ENCODE data around the gene ALDH6A1.
"Not testable (repeated sequence)": the region's sequence is repeated elsewhere in the genome, so short reads cannot be mapped to it uniquely, and the experiment has no call there.

ALDH6A1 gene

GRCh38 chr14:74084277-74085046, at the start of gene ALDH6A1, which contains the start of gene LIN52:
TSS of gene ALDH6A1 (minus strand) at chr14:74084453. CDS start at chr14:74084394, 59 bp downstream.
TSS of gene LIN52 (plus strand) at chr14:74084956. CDS start at chr14:74084975, 19 bp downstream.
- peak; percentile 100 for DNase-seq (ENCODE audit: low read depth)

GRCh38 chr14:74127634-74128033, 43.4 kb upstream of the ALDH6A1 start:
- no peak for DNase-seq (ENCODE audit: low read depth)

DNA sequence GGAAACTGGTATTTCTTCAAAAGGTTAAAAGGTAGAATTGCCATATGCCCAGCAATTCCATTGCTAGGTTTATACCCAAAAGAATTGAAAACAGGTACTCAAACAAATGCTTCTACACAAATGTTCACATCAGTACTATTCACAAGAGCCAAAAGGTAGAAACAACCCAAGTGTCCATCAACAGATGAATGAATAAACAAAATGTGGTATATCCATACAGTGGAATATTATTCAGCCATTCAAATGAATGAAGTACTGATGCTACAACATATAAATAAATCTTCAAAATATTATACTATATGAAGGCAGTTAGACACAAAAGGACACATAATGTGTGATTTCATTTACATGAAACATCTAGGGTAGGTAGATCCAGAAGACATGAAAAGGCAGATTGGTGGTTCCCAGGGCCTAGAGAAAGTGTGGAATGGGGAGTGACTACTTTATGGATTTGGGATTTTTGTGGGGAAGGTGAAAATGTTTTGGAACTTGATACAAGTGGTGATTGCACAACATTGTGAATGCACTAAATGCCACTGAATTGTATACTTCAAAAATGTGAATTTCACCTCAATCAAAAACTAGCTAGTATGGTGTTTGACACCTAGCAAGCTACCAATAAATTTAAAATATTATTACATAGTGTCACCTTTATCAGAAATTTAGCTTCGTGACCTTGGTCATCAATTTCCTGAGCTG, 42.2 kb upstream of the ALDH6A1 start:
- no peak for DNase-seq (ENCODE audit: low read depth)

DNA sequence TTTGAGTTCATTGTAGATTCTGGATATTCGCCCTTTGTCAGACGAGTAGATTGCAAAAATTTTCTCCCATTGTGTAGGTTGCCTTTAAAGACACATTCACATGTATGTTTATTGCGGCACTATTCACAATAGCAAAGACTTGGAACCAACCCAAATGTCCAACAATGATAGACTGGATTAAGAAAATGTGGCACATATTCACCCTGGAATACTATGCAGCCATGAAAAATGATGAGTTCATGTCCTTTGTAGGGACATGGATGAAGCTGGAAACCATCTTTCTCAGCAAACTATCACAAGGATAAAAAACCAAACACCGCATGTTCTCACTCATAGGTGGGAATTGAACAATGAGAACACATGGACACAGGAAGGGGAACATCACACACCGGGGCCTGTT, 41.2 kb upstream of the ALDH6A1 start:
- not testable (repeated sequence) for DNase-seq (ENCODE audit: low read depth)

DNA sequence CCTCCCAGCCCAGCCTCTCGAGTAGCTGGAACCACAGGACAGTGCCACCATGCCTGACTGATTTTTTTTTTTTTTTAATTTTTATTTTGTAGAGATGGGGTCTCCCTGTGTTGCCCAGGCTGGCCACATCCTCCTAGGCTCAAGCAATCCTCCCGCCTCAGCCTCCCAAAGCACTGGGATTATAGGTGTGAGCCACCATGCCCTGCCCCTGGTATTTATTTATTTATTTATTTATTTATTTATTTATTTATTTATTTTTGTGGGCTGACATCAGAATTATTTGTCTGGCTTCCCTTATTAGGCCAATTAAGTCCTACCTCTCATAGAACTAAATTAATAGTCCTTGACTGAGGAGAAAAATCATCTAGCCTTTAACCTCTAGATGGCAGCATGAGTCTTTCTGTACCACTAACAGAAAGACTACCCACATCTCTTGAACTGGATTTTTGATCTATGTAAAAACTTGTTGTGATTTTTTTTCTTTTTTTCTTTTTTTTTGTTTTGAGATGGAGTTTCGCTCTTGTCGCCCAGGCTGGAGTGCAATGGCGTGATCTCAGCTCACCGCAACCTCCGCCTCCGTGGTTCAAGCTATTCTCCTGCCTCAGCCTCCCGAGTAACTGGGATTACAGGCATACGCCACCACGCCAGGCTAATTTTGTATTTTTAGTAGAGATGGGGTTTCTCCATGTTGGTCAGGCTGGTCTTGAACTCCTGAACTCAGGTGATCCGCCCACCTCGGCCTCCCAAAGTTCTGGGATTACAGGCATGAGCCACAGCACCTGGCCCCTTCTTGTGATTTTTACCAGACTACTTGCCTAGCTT, 27.4 kb upstream of the ALDH6A1 start:
- DNase-seq (ENCODE audit: low read depth): peak; percentile 53

DNA sequence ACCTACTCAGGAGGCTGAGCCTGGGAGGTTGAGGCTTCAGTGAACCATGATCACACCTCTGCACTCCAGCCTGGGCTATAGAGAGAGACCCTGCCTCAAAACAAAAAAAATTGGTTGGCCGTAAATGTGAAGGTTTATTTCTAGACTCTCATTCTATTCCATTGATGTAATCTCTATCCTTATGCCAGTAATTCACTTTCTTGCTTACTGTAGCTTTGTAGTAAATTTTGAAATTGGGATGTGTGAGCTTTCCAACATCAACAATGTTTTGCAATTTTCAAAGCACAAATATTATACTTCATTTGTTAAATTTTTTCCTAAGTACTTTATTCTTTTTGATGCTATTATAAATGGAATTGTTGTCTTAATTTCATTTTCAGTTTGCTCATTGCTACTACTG, 25.1 kb upstream of the ALDH6A1 start:
- DNase-seq (ENCODE audit: low read depth): no peak

- no peak for DNase-seq (ENCODE audit: low read depth)
These were observed 21.1 kb upstream of the ALDH6A1 start for GRCh38 chr14:74105381-74105780.

- DNase-seq (ENCODE audit: low read depth): no peak
These were observed 5.2 kb upstream of the ALDH6A1 start for GRCh38 chr14:74089251-74090020.

DNA sequence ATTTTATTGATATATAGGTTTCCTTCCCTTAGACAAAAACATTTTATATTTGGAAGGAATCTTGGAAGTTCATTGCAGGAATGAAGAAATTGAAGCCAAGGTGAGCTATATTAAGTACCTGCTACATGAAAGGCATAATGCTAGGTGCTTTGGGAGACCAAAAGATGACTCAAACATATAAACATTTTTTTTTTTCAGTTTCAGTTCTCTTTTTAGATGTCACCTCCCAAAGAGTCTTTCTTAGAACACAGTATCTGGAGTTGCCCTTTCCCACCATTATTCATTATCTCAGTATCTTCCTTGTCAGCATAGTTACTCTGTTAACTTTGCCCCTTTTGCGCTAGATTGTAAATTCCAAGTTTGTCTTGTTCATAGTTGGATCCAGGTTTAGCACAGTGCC, 1.6 kb upstream of the ALDH6A1 start:
- no peak for DNase-seq (ENCODE audit: low read depth)

DNA sequence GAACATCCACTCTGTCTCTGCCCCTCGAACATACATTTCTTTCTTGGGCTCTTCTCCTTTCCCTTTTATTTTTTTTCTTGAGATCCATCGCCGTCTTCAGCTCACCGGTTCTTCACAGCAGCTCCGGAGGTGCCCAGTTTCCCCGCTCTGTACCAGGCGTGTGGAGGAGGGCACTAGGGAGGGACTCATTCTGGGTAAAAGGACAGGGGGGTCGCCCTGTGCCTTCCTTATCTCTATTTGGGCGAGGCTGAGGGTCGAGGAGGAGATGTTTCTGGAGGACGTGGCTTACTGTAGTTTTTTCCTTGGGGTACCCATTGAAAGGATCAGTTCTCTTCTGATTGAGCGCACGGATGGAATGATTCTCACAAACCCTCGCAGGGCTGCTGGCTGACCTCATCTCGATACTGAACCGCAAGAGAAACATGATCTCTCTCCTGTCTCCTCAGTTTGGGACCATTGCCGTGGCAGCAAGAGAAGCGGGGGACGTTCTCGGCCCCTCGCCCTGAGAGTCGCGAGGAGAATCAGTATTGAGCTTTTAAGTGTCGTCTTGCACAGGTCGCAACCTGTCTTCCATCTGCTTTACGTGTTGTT, 889 bp upstream of the ALDH6A1 start:
- no peak for DNase-seq (ENCODE audit: low read depth)

- DNase-seq (ENCODE audit: low read depth): no peak
These were observed 423 bp downstream of the ALDH6A1 start for GRCh38 chr14:74083784-74084276.

DNA sequence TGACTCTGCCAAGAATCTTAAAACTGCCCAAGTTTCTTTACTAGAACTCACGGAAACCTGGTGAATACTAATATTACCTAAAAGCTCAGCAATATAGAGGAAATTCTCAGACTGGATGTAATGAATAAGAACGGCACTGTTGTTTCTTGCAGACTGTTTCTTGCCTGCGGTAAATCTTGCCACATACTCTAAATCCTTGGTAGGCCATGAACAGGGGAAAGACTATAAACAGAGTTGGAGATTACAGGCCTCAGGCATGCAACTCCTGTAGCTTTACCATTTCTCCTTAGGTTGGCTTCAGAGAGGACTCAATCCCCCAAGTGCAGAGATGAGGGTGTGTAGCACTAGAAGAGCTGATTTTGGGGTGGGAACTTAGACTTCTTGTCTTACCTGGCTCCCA, 1.1 kb downstream of the ALDH6A1 start:
- no peak for DNase-seq (ENCODE audit: low read depth)

- no peak for DNase-seq (ENCODE audit: low read depth)
These were observed 2.8 kb downstream of the ALDH6A1 start for GRCh38 chr14:74081491-74081890.

DNA sequence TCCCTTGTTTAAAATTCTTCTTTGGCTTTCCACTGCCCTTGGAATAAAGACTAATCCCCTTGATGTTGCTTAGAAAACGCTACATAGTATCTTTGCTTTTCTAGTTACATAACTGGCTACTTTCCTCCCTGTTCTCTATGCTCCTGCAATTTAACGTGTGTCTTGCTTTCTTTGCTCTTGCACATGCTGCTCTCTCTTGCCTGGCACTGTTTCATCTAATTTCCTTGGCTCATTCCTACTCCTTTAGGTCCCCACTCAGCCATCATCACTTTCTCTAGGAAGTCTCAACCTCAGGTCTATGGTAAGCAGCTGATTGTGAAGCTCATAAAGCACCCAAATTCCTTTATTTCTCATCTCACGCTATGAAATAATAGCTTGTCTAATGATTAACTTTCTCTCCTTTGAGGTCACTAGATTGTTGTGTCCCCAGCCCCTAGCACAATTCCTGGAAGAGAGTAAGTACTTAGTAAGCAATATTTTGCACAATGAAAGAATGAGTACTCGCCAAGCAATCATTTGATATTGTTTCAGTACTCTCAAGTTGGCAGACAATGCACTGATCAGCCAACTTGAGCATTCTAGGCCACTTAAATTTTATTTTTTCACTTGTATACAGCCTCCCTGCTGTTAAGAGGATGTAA, 3.3 kb downstream of the ALDH6A1 start:
- no peak for DNase-seq (ENCODE audit: low read depth)

DNA sequence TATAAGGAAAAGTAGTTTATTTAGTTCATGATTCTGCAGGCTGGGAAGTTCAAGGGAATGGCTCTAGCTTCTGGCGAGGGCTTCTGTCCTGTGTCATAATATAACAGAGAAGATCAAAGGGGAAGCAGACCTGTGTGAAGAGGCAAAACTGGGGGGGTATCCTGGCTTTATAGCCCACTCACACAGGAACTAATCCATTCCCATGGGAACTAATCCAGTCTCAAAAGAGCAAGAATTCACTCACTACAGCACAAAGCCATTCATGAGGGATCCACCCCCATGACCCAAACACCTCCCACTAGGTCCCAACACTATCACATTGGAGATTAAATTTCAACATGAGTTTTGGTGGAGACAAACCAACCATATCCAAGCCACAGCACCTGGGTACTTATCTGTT, 6.9 kb downstream of the ALDH6A1 start:
- DNase-seq (ENCODE audit: low read depth): no peak

DNA sequence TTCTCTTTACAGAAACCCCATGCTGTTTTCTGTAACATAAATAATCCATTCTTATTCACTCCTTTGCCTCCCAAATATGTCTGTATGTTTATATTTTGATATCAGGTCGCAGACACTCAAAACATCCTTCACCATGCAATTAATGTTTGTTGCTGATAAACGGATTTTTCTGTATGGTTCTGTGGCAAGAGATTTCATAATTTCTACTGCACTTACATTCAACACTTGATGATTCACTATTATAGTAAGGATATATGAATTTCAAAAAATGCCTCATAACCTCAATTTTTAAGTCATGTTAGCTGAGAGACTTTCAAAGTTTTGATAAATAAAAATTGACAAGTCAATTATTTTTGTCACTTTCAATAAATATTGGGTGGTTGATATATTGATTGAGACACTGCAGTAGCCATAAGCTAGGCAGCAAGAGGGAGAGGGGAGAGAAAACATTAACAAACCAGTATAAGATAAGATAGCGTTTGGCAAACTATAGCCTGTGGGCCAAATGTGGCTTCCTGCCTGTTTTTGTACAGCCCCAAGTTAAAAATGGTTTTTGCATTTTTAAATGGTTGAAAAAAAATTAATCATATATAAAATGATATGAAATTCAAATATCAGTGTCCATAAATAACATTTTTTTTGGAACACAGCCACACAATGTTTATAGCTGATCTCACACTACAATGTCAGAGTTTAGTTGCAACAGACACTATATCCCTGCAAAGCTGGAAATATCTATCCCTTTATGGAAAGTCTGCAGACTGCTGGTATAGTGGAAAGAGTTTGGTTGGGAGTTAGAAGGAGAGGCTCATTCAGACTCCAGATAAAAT, 18.3 kb downstream of the ALDH6A1 start:
- no peak for DNase-seq (ENCODE audit: low read depth)

DNA sequence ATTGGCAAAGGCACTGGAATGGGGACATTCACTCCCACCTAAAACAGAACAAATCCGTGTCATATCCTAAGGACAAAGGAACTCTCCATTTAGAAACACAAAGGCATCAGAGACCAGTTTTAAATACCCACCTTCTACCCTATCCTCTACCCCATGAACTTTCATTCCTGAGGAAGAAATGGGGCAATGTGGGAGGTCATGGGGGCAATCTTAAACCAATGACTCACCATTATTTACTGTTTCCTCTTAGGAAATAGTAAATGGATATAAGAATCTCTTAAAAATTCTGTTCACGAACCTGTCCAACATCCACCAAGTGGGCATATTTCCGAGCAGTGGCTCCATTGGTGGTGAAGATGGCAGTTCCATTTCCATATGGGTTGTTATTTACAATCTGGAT, 19.4 kb downstream of the ALDH6A1 start:
- no peak for DNase-seq (ENCODE audit: low read depth)

DNA sequence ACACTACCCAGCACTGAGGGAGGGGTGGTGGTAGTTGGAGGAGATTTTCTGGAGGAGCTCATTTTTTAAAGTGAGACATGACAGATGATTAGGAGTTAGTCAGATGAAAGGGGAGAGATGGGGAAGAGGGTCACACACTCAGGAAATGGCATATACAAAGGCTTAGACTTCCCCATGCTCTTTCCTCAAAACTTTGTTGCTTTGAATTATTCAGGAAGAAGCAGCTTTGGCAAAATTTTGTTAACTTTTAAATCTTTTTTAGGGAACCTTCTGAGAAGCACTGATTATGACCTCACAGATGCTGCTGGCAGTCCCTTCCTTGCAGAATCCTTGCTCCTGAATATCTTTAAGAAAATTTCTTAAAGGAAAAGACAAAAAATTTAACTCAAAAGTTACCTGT, 19.8 kb downstream of the ALDH6A1 start:
- DNase-seq (ENCODE audit: low read depth): no peak

DNA sequence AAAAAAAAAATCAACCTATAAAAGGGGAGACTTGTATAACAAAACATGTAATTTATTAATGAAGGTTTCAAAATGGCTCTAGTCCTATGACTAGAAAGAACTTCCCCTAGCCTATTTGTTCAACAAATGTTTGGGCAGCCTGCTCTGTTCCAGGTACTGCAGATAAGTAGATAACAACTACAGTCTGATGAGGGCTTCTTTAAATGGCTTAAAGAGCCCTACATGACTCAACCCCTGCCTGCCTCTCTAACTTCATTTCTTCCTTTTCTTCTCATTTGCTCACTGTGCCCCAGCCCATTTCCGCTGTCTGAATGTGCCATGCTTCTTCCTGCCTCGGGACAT, 21.5 kb downstream of the ALDH6A1 start:
- no peak for DNase-seq (ENCODE audit: low read depth)

DNA sequence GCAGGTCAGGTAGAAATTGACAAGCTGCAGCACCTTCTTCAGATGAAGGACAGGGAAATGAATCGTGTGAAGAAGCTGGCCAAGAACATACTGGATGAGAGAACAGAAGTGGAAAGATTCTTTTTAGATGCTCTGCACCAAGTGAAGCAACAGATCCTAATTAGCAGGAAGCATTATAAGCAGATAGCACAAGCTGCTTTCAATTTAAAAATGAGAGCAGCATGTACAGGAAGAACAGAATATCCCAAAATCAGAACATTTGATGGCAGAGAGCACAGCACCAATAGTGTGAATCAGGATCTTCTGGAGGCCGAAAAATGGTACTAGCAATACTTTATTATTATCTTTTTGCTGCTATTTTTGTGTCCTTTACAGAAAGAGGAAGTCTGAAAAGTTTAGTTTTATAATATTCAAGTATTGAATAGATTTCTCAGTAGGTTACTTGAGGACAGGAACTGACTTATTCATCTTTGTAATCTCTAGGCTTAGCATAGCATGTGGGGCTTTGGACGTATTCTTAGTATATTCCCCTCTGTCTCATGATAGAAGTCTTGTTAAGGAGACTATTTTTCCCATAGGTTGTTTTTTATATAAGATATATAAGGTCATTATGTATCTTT, 34.3 kb downstream of the ALDH6A1 start:
- DNase-seq (ENCODE audit: low read depth): no peak

All from fibroblast of the conjunctiva (primary cell).